ENCODE data around the gene ERN1.

The ERN1 gene

DNA sequence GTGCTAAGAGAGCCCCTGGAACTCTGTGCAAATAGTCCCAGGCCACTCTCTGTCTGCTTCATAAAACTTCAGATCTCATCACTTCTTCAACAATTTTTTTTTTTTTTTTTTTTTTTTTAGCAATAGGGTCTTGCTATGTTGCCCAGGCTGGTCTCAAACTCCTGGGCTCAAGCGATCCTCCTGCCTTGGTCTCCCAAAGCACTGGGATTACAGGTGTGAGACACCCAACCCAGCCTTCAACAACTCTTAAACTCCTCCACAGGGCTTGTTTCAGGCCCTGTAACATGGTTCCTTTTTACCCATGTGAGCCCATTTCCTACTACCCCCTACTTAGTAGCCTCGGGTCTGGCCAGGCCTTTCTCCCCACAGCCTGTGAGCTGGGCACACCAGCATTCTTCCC, 70.2 kb downstream of the ERN1 start:
- no peaks in the 10 kb centered on the region for H3K27me3 ChIP-seq (ENCODE audit: insufficient read depth, poor library complexity, severe bottlenecking)
- H3K27ac ChIP-seq (replicated peaks): no peak overlapping the region
- no peak for TF ChIP-seq GABPA (IDR thresholded peaks at IDR 0.05; ENCODE audit: low read depth)
- H3K4me3 ChIP-seq (replicated peaks; ENCODE audit: insufficient read depth, low read length): no peak overlapping the region
- no peak for DNase-seq (ENCODE audit: low read depth in 1 of 2, low spot score in 1 of 2)

DNA sequence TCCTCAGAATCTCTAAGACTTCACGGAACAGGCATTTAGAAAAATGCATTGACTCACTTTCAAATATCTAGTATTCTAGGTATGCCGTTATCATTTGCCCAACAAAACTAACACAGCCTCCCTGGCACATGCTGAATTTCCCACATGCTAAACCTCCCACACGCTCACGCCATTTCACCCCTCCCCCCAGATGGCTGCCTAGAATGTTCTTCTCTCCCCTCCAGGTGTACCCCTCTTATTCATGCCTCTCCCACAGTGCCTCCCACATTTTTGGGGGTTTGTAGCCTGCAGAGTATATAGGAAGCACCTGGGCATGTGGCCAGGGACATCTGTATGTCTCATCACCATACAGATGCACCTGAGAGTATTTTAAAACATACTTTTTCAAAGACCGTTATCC, 71.3 kb downstream of the ERN1 start:
- no peaks in the 10 kb centered on the region for H3K27me3 ChIP-seq (ENCODE audit: insufficient read depth, poor library complexity, severe bottlenecking)
- no peak for DNase-seq (ENCODE audit: low read depth in 1 of 2, low spot score in 1 of 2)
- no peak overlapping the region for H3K4me3 ChIP-seq (replicated peaks; ENCODE audit: insufficient read depth, low read length)
- no peak overlapping the region for H3K27ac ChIP-seq (replicated peaks)
- TF ChIP-seq, protein P1, sequence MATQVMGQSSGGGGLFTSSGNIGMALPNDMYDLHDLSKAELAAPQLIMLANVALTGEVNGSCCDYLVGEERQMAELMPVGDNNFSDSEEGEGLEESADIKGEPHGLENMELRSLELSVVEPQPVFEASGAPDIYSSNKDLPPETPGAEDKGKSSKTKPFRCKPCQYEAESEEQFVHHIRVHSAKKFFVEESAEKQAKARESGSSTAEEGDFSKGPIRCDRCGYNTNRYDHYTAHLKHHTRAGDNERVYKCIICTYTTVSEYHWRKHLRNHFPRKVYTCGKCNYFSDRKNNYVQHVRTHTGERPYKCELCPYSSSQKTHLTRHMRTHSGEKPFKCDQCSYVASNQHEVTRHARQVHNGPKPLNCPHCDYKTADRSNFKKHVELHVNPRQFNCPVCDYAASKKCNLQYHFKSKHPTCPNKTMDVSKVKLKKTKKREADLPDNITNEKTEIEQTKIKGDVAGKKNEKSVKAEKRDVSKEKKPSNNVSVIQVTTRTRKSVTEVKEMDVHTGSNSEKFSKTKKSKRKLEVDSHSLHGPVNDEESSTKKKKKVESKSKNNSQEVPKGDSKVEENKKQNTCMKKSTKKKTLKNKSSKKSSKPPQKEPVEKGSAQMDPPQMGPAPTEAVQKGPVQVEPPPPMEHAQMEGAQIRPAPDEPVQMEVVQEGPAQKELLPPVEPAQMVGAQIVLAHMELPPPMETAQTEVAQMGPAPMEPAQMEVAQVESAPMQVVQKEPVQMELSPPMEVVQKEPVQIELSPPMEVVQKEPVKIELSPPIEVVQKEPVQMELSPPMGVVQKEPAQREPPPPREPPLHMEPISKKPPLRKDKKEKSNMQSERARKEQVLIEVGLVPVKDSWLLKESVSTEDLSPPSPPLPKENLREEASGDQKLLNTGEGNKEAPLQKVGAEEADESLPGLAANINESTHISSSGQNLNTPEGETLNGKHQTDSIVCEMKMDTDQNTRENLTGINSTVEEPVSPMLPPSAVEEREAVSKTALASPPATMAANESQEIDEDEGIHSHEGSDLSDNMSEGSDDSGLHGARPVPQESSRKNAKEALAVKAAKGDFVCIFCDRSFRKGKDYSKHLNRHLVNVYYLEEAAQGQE (IDR thresholded peaks at IDR 0.05; ENCODE audit: insufficient replicate concordance, low read depth): no peak
- TF ChIP-seq, protein P2, sequence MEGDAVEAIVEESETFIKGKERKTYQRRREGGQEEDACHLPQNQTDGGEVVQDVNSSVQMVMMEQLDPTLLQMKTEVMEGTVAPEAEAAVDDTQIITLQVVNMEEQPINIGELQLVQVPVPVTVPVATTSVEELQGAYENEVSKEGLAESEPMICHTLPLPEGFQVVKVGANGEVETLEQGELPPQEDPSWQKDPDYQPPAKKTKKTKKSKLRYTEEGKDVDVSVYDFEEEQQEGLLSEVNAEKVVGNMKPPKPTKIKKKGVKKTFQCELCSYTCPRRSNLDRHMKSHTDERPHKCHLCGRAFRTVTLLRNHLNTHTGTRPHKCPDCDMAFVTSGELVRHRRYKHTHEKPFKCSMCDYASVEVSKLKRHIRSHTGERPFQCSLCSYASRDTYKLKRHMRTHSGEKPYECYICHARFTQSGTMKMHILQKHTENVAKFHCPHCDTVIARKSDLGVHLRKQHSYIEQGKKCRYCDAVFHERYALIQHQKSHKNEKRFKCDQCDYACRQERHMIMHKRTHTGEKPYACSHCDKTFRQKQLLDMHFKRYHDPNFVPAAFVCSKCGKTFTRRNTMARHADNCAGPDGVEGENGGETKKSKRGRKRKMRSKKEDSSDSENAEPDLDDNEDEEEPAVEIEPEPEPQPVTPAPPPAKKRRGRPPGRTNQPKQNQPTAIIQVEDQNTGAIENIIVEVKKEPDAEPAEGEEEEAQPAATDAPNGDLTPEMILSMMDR (IDR thresholded peaks at IDR 0.05; ENCODE audit: insufficient read depth, low read length): no peak
- no peak for TF ChIP-seq SPI1 (IDR thresholded peaks at IDR 0.05; ENCODE audit: borderline replicate concordance, low read depth)

DNA sequence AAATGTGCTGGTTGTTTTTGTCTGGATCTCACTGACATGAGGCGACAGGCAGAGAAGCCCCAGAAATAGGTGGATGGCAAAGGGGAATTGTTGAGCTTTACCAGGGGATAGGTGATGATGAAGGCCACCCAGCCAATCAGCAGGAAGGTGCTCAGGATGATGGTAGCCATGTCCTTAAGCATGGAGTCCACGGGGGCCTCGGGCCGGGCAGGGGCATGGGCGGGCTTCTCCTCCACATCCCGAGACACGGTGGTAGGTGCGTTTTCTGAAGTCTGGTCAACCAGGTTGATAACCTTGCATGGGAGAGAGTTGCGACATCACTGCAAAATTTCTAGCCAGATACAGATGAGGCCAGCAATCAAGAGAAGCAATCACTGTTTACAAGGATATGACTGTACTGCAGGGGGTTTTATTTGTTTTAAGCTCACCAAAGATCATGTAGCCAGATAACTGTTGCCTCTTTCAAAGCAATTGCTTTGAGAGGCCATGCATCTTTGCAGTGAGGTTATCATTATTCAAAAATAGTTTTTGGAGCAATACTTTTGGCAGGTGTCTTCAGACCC, 72.2 kb downstream of the ERN1 start:
- TF ChIP-seq, protein P2 (IDR thresholded peaks at IDR 0.05; ENCODE audit: insufficient read depth, low read length): no peak
- no peak for TF ChIP-seq SPI1 (IDR thresholded peaks at IDR 0.05; ENCODE audit: borderline replicate concordance, low read depth)
- TF ChIP-seq, protein P1 (IDR thresholded peaks at IDR 0.05; ENCODE audit: insufficient replicate concordance, low read depth): no peak
- no peak for TF ChIP-seq GABPA (IDR thresholded peaks at IDR 0.05; ENCODE audit: low read depth)
- no peak for TF ChIP-seq POLR2AphosphoS5 (IDR thresholded peaks at IDR 0.05; ENCODE audit: low read depth)
- H3K4me3 ChIP-seq (replicated peaks; ENCODE audit: insufficient read depth, low read length): no peak overlapping the region
- DNase-seq (ENCODE audit: low read depth in 1 of 2, low spot score in 1 of 2): no peak
- no peaks in the 10 kb centered on the region for H3K27me3 ChIP-seq (ENCODE audit: insufficient read depth, poor library complexity, severe bottlenecking)
- H3K27ac ChIP-seq (replicated peaks): no peak overlapping the region

DNA sequence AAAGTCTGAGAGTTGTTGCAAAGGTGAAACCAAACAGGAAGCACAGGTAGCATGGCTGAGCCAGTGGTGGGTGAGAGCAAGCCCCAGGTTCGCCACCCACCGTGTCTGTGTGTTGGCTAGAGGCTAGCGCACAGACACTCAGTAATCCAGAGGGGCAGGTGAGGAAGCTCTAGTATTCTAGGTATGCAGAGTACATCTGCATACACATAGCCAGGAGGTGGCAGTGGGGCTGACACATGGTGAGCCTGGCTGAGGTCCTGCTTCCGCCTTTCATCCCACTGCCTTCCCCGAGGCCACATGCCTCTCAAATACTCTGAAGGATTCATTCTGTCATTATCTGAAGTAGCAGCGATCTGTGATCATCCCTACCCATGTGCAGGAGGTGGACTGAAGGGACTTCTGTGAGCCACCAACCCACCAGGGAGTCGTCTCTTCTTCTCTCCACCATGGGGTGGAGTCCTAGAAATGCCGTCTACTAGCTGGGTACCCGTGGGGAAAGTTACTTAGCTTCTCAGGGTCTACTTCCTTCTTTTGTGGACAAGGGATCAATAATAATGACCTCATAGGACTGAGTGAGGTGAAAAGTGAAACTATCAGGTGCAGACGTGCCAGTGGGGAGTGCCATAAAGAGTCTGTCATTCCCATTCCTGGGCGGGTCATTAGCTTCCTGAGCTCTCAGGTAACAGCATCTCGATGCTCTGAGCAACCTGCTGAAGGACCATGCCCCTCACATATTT, 73.5 kb downstream of the ERN1 start:
- DNase-seq (ENCODE audit: low read depth in 1 of 2, low spot score in 1 of 2): no peak
- Histone ChIP-seq H3K27me3 (ENCODE audit: insufficient read depth, poor library complexity, severe bottlenecking) (no peaks in the 10 kb centered on the region), H3K27ac (replicated peaks) (no peak overlapping the region), H3K4me3 (replicated peaks; ENCODE audit: insufficient read depth, low read length) (no peak overlapping the region)
- TF ChIP-seq GABPA (IDR thresholded peaks at IDR 0.05; ENCODE audit: low read depth) (no peak), SPI1 (IDR thresholded peaks at IDR 0.05; ENCODE audit: borderline replicate concordance, low read depth) (no peak), POLR2AphosphoS5 (IDR thresholded peaks at IDR 0.05; ENCODE audit: low read depth) (no peak)
- TF ChIP-seq, protein P1 (IDR thresholded peaks at IDR 0.05; ENCODE audit: insufficient replicate concordance, low read depth): no peak
- TF ChIP-seq, protein P2 (IDR thresholded peaks at IDR 0.05; ENCODE audit: insufficient read depth, low read length): no peak

Data from HL-60 (cell line).